ENCODE measurements around the gene HIGD1C.
"Not testable (repeated sequence)": the region's sequence is repeated elsewhere in the genome, so short reads cannot be mapped to it uniquely, and the experiment has no call there.

HIGD1C gene

DNA sequence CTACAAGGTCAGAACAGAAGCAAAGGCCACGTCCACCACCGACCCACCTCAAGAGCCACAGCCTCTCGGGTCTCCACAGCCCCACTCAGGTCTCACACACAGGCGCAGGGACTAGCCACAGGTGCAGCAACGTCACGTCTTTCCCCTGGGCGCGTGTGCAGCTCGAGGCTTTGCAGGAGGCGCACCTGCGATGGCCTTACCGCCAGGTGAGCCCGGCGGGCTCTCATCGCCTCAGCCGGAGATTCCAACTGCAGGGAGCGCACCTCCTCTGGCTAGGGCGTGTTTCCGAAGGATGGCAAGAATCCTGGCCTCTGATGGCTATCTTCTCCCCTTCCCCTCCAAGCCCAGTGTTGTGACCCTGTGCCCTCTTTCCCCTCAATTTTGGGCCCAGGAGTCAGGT, at the start of gene HIGD1C:
HIGD1C (plus strand) TSS at position 35 of the 400 bp plus-strand sequence. CDS start 1,455 bp downstream, outside the sequence.
- H3K4me3 ChIP-seq (replicated peaks in 1 of 2; ENCODE audit: low read depth in 2 of 2, low read length in 2 of 2): no peak within 1 kb of the TSS
- TF ChIP-seq, protein P1, sequence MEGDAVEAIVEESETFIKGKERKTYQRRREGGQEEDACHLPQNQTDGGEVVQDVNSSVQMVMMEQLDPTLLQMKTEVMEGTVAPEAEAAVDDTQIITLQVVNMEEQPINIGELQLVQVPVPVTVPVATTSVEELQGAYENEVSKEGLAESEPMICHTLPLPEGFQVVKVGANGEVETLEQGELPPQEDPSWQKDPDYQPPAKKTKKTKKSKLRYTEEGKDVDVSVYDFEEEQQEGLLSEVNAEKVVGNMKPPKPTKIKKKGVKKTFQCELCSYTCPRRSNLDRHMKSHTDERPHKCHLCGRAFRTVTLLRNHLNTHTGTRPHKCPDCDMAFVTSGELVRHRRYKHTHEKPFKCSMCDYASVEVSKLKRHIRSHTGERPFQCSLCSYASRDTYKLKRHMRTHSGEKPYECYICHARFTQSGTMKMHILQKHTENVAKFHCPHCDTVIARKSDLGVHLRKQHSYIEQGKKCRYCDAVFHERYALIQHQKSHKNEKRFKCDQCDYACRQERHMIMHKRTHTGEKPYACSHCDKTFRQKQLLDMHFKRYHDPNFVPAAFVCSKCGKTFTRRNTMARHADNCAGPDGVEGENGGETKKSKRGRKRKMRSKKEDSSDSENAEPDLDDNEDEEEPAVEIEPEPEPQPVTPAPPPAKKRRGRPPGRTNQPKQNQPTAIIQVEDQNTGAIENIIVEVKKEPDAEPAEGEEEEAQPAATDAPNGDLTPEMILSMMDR (IDR thresholded peaks at IDR 0.05; ENCODE audit: low read depth, low read length): no peak
- DNase-seq (ENCODE audit: low read depth in 2 of 2): no peak

DNA sequence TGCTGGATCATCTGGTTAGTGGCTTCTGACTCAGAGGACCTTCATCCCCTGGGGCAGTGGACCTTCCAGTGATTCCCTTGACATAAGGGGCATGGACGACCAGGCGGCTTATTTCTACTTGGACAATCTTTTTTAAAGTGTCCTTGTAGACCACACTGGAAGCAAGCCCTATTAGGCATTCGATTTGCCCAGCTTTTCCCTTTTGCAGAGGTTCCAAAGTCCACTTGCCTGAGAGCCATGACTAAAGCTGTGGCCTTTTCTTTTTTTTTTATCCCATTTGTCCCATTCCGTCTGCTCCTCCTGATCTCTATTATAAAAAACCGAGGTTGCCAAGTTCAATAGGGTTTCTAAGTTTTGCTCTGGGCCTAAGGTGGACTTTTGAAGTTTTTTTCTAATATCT, 43.9 kb upstream of the HIGD1C start:
- DNase-seq (ENCODE audit: low read depth in 2 of 2); H3K4me3 ChIP-seq (replicated peaks in 1 of 2; ENCODE audit: low read depth in 2 of 2, low read length in 2 of 2): not testable (repeated sequence)

DNA sequence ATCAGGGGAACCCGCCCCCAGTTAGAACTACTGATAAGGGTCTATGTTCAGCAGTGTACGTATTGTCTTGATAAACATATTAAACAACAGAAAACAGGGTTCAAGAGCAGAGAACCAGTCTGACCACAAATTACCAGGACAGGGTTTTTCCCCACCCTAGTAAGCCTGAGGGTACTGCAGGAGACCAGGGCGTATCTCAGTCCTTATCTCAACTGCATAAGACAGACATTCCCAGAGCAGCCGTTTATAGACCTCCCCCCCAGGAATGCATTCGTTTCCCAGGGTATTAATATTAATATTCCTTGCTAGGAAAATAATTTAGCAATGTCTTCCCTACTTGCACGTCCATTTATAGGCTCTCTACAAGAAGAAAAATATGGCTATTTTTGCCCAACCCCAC, 40.0 kb upstream of the HIGD1C start:
- DNase-seq (ENCODE audit: low read depth in 2 of 2); H3K4me3 ChIP-seq (replicated peaks in 1 of 2; ENCODE audit: low read depth in 2 of 2, low read length in 2 of 2): not testable (repeated sequence)

DNA sequence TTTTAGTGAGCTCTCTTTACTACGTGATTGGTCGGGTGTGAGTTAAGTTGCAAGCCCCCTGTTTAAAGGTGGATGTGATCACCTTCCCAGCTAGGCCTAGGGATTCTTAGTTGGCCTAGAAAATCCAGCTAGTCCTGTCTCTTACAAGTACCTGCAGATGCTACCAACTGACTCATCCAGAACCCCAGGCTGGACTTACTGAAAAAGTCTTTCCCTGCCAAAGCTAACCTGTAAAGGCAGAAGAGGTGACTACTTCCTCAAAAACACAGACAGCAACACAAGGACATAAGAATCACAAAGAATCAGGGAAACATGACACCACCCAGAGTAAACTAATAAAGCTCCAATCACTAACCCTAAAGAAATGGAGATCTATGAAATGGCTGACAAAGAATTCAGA, 39.1 kb upstream of the HIGD1C start:
- DNase-seq (ENCODE audit: low read depth in 2 of 2): no peak
- TF ChIP-seq, protein P1 (IDR thresholded peaks at IDR 0.05; ENCODE audit: low read depth, low read length): no peak
- no peak overlapping the region for H3K4me3 ChIP-seq (replicated peaks in 1 of 2; ENCODE audit: low read depth in 2 of 2, low read length in 2 of 2)

DNA sequence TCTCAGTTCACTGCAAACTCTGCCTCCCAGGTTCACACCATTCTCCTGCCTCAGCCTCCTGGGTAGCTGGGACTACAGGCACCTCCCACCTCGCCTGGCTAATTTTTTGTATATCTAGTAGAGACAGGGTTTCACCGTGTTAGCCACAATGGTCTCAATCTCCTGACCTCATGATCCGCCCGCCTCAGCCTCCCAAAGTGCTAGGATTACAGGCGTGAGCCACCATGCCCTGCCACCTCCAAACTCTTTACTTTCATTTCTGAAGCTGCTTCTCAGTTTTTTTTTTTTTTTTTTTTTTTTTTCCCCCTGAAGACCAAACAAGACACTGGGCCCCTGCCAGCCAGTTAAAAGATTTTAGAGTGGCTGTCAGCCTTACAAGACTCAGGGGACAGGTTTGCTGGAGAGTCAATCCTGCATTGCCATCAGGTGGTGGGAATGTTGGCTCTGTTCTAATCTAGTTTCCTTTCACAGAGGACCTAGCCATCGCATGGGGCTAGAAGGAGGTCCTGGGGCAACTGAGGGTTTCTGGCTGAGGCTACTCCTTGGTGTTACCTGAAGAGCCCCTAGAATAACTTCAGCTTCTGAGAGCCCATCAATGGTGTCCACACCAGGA, 37.4 kb upstream of the HIGD1C start:
- no peak overlapping the region for H3K4me3 ChIP-seq (replicated peaks in 1 of 2; ENCODE audit: low read depth in 2 of 2, low read length in 2 of 2)
- TF ChIP-seq, protein P1 (IDR thresholded peaks at IDR 0.05; ENCODE audit: low read depth, low read length): no peak
- DNase-seq (ENCODE audit: low read depth in 2 of 2): no peak

DNA sequence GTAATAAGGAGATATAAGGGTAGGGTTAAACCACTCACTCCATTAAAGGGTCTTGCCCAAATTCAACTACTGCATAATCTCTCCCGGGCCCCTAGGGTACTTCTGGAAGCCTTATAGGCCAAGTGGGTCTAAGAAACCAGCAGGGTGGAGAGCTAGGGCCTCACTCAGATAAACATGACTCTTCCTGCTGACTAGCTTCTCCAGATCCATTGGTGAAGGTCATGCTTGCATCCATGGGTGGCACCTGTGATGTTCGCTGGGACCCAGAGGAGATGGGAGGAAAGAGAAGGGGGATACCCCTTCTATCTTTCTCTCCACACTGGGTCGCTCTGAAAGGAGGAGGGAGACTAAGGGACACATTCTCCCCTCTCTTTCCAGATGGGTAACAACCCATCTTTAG, 36.1 kb upstream of the HIGD1C start:
- peak in 1 of 2 donors; percentile 9 for DNase-seq (ENCODE audit: low read depth in 2 of 2)
- TF ChIP-seq, protein P1 (IDR thresholded peaks at IDR 0.05; ENCODE audit: low read depth, low read length): no peak
- H3K4me3 ChIP-seq (replicated peaks in 1 of 2; ENCODE audit: low read depth in 2 of 2, low read length in 2 of 2): no peak overlapping the region

DNA sequence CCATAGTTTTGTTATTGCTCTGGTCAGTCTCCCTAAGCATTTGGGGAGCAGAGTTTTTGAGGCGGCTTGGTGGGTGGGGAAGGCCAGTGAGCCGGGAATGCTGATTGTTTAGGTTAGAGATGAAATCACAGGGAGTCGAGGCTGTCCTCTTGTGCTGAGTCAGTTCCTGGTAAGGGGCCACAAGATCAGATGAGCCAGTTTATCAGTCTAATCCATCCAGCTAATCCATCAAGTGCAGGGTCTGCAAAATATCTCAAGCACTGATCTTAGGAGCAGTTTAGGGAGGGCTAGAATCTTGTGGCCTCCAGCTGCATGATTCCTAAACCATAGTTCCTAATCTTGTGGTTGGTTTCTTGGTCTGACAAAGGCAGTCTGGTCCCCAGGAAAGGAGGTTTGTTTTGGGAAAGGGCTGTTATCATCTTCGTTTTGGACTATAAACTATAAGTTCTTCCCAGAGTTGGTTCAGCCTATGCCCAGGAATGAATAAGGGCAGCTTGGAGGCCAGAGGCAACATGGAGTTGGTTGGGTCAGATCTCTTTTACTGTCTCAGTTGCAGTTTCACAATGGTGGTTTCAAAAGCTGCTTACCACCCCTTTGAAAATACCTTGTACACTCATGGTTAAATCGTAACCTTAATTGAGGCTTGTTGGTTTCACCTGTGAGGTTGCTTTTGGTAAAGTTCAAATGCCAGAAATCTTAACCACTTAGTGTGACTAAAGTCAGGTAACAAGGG, 33.6 kb upstream of the HIGD1C start:
- H3K4me3 ChIP-seq (replicated peaks in 1 of 2; ENCODE audit: low read depth in 2 of 2, low read length in 2 of 2): no peak overlapping the region
- DNase-seq (ENCODE audit: low read depth in 2 of 2): peak in 1 of 2 donors; percentile 18
- TF ChIP-seq, protein P1 (IDR thresholded peaks at IDR 0.05; ENCODE audit: low read depth, low read length): no peak

DNA sequence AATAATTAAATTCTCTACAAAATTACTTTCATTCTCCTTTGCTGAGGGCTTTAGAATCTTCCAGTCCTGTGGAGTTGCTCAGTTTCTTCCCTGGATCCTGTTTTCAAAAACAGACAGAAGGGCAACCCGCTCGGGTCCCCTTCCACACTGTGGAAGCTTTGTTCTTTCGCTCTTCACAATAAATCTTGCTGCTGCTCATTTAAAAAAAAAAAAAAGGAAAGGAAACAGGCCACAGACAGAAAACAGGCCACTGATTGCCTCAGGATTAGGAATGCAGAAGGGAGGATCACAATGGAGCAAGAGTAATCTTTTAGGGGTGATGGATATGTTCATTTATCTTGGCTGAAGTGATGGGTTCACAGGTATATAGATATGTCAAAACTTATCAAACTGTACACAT, 29.5 kb upstream of the HIGD1C start:
- no peak overlapping the region for H3K4me3 ChIP-seq (replicated peaks in 1 of 2; ENCODE audit: low read depth in 2 of 2, low read length in 2 of 2)
- TF ChIP-seq, protein P1 (IDR thresholded peaks at IDR 0.05; ENCODE audit: low read depth, low read length): no peak
- peak; percentile 68 to 76 for DNase-seq (ENCODE audit: low read depth in 2 of 2)
